HEK293 (cell line): ENCODE measurements around the gene ADK.
"Not testable (repeated sequence)": the region's sequence is repeated elsewhere in the genome, so short reads cannot be mapped to it uniquely, and the experiment has no call there.

Experiments used
- CTCF ChIA-PET: fragments of 350-600 bp; formaldehyde crosslinking; extraction: SDS; loops from one replicate; lab custom pipeline; 2021; ENCODE audit warnings: antibody characterized with exemption; lab: Yijun Ruan, JAX
- POLR2A ChIA-PET: fragments of 300-600 bp; formaldehyde crosslinking; extraction: SDS; loops from one replicate; lab custom pipeline; 2020; ENCODE audit warnings: antibody characterized with exemption, inconsistent platforms; lab: Yijun Ruan, JAX
- H3K27ac ChIP-seq: fragments of 200-500 bp; sonication (Bioruptor generic); 2 replicates; pipeline ENCODE4 v1.5.1; 2014; ENCODE audit warnings: low read depth, low read length, control low read depth, inconsistent platforms; ENCODE audit errors: extremely low read depth
- H3K36me3 ChIP-seq, 2 experiments: fragments of 200-500 bp in 1 of 2; sonication (Bioruptor generic) in 1 of 2; 1 replicate in 1 of 2; 2 replicates in 1 of 2; pipeline ENCODE4 v1.5.1; 2014 to 2017; ENCODE audit warnings: inconsistent platforms in 2 of 2, low read length in 2 of 2; ENCODE audit not compliant: control insufficient read depth in 2 of 2, insufficient read depth in 1 of 2
- H3K4me1 ChIP-seq: fragments of 200-500 bp; sonication (Bioruptor generic); 2 replicates; pipeline ENCODE4 v1.5.1; 2014; ENCODE audit warnings: mild to moderate bottlenecking, low read length, inconsistent platforms; ENCODE audit not compliant: control insufficient read depth, insufficient read depth
- H3K4me3 ChIP-seq: 2 replicates; pipeline ENCODE4 v1.5.1; 2011; ENCODE audit warnings: low read depth, mild to moderate bottlenecking, control low read depth, low read length, moderate library complexity
- H3K9me3 ChIP-seq: fragments of 200-500 bp; sonication (Bioruptor generic); 2 replicates; pipeline ENCODE4 v1.5.1; 2014; ENCODE audit warnings: low read depth, low read length, inconsistent platforms; ENCODE audit not compliant: control insufficient read depth, insufficient read depth
- EGR2 ChIP-seq: fragments of 450-650 bp; formaldehyde crosslinking; IDR thresholded peaks from 2 replicates; pipeline ENCODE4 v1.5.1; 2016; ENCODE audit warnings: low read depth, missing biosample characterization, missing genetic modification characterization
- MYNN ChIP-seq: fragments of 450-650 bp; formaldehyde crosslinking; IDR thresholded peaks from 2 replicates; pipeline ENCODE4 v1.5.1; 2016; ENCODE audit warnings: missing biosample characterization, missing genetic modification characterization, borderline replicate concordance
- SCRT2 ChIP-seq: fragments of 450-650 bp; formaldehyde crosslinking; IDR thresholded peaks from 2 replicates; pipeline ENCODE4 v1.5.1; 2016; ENCODE audit warnings: missing biosample characterization, missing genetic modification characterization
- ZFP37 ChIP-seq: fragments of 450-650 bp; formaldehyde crosslinking; IDR thresholded peaks from 2 replicates; pipeline ENCODE4 v1.5.1; 2016; ENCODE audit warnings: missing biosample characterization, missing genetic modification characterization
- ZNF146 ChIP-seq: fragments of 450-650 bp; formaldehyde crosslinking; IDR thresholded peaks from 2 replicates; pipeline ENCODE4 v1.5.1; 2016; ENCODE audit warnings: missing biosample characterization, missing genetic modification characterization
- ZNF169 ChIP-seq: fragments of 450-650 bp; formaldehyde crosslinking; IDR thresholded peaks from 2 replicates; pipeline ENCODE4 v1.5.1; 2016; ENCODE audit warnings: missing biosample characterization, missing genetic modification characterization
- ZNF23 ChIP-seq: fragments of 450-650 bp; formaldehyde crosslinking; IDR thresholded peaks from 2 replicates; pipeline ENCODE4 v1.5.1; 2016; ENCODE audit warnings: missing biosample characterization, missing genetic modification characterization, borderline replicate concordance
- ZNF302 ChIP-seq: fragments of 450-650 bp; formaldehyde crosslinking; IDR thresholded peaks from 2 replicates; pipeline ENCODE4 v1.5.1; 2016; ENCODE audit warnings: missing biosample characterization, missing genetic modification characterization, low read depth
- ZNF404 ChIP-seq: fragments of 450-650 bp; formaldehyde crosslinking; IDR thresholded peaks from 2 replicates; pipeline ENCODE4 v1.5.1; 2017; ENCODE audit warnings: missing biosample characterization, missing genetic modification characterization
- ZNF473 ChIP-seq: fragments of 450-650 bp; formaldehyde crosslinking; IDR thresholded peaks from 2 replicates; pipeline ENCODE4 v1.5.1; 2017; ENCODE audit warnings: missing biosample characterization, missing genetic modification characterization
- ZNF707 ChIP-seq: fragments of 450-650 bp; formaldehyde crosslinking; IDR thresholded peaks from 2 replicates; pipeline ENCODE4 v1.5.1; 2016; ENCODE audit warnings: missing biosample characterization, missing genetic modification characterization
- ZNF776 ChIP-seq: fragments of 450-650 bp; formaldehyde crosslinking; IDR thresholded peaks from 2 replicates; pipeline ENCODE4 v1.5.0; 2017; ENCODE audit warnings: missing biosample characterization, missing genetic modification characterization, borderline replicate concordance
- ZSCAN16 ChIP-seq: fragments of 450-650 bp; formaldehyde crosslinking; IDR thresholded peaks from 2 replicates; pipeline ENCODE4 v1.5.1; 2016; ENCODE audit warnings: missing biosample characterization, missing genetic modification characterization
- TF ChIP-seq, protein P1 (sequence below): fragments of 450-650 bp; formaldehyde crosslinking; IDR thresholded peaks from 2 replicates; pipeline ENCODE4 v1.5.1; 2016; ENCODE audit warnings: missing biosample characterization, missing genetic modification characterization
- TF ChIP-seq, protein P2 (sequence below): fragments of 450-650 bp; formaldehyde crosslinking; IDR thresholded peaks from 2 replicates; pipeline ENCODE4 v1.5.1; 2016; ENCODE audit warnings: missing biosample characterization, missing genetic modification characterization
- TF ChIP-seq, protein P3 (sequence below): fragments of 450-650 bp; formaldehyde crosslinking; IDR thresholded peaks from 2 replicates; pipeline ENCODE4 v1.5.1; 2016; ENCODE audit warnings: missing biosample characterization, missing genetic modification characterization
- TF ChIP-seq, protein P4 (sequence below): fragments of 450-650 bp; formaldehyde crosslinking; IDR thresholded peaks from 2 replicates; pipeline ENCODE4 v1.5.1; 2016; ENCODE audit warnings: missing biosample characterization, missing genetic modification characterization
- TF ChIP-seq, protein P5 (sequence below): fragments of 450-650 bp; formaldehyde crosslinking; IDR thresholded peaks from 2 replicates; pipeline ENCODE4 v1.5.1; 2017; ENCODE audit warnings: missing biosample characterization, mild to moderate bottlenecking, missing genetic modification characterization, moderate library complexity
- TF ChIP-seq, protein P6 (sequence below): fragments of 450-650 bp; formaldehyde crosslinking; IDR thresholded peaks from 2 replicates; pipeline ENCODE4 v1.5.1; 2016; ENCODE audit warnings: missing biosample characterization, missing genetic modification characterization
- TF ChIP-seq, protein P7 (sequence below): fragments of 450-650 bp; formaldehyde crosslinking; IDR thresholded peaks from 2 replicates; pipeline ENCODE4 v1.5.1; 2017; ENCODE audit warnings: missing biosample characterization, missing genetic modification characterization

ADK gene

DNA sequence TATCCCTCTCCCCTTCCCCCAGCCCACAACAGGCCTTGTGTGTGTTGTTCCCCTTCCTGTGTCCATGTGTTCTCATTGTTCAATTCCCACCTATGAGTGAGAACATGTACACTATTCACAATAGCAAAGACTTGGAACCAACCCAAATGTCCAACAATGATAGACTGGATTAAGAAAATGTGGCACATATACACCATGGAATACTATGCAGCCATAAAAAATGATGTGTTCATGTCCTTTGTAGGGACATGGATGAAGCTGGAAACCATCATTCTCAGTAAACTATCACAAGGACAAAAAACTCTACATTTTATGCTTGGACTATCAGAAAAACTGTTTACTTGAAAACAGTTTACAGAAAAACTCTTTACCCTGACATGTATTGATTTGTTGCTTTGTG is 347.6 kb downstream of the ADK start:
- H3K27ac ChIP-seq, POLR2A ChIA-PET, H3K4me3 ChIP-seq, H3K9me3 ChIP-seq, H3K36me3 ChIP-seq, CTCF ChIA-PET: not testable (repeated sequence)
- H3K4me1 ChIP-seq = peaks cover 12% of the 10 kb centered on the region
- TF ChIP-seq, protein P1, sequence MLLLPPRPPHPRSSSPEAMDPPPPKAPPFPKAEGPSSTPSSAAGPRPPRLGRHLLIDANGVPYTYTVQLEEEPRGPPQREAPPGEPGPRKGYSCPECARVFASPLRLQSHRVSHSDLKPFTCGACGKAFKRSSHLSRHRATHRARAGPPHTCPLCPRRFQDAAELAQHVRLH (tag by site-specific recombination) = peak; percentile 72; the same call in 1 of the 2 replicates
- peak; percentile 94 for TF ChIP-seq ZNF146

DNA sequence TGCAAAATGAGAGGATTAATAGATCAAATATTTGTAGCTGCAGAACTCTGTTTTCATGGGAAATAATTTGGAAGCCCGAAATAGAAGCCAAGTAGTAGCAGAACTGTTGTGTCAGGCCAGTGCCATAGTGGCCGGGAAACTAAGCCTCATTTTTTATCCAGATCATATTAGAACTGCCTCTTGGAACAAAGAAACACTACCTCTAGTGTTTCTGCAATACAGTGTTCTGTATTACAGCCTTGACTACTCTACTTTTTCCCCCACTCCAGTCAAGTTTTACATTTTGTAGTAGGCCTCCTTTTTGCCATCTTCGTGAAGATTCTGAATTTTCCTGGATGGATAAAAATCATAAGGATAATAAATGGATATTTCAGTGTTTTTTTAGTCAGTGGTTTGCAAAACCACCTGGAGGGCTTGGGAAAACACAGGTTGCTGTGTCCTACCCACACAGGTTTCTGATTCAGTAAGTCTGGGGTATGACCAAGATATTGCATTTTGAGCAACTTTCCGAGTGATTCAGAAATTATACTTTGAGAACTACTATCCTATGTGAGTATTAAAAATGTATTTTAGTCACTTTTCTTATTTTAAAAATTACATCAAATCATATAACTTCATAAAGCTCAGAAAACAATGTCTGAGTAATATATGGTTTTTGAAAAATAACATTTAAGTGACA is 349.1 kb downstream of the ADK start:
- Histone ChIP-seq H3K4me3 (no peak overlapping the region), H3K27ac (no peak overlapping the region), H3K36me3 (no peaks in the 10 kb centered on the region), H3K4me1 (peaks cover 16% of the 10 kb centered on the region), H3K9me3 (no peaks in the 10 kb centered on the region)
- TF ChIP-seq, protein P2, sequence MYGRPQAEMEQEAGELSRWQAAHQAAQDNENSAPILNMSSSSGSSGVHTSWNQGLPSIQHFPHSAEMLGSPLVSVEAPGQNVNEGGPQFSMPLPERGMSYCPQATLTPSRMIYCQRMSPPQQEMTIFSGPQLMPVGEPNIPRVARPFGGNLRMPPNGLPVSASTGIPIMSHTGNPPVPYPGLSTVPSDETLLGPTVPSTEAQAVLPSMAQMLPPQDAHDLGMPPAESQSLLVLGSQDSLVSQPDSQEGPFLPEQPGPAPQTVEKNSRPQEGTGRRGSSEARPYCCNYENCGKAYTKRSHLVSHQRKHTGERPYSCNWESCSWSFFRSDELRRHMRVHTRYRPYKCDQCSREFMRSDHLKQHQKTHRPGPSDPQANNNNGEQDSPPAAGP (tag by site-specific recombination) = no peak
- TF ChIP-seq, protein P3, sequence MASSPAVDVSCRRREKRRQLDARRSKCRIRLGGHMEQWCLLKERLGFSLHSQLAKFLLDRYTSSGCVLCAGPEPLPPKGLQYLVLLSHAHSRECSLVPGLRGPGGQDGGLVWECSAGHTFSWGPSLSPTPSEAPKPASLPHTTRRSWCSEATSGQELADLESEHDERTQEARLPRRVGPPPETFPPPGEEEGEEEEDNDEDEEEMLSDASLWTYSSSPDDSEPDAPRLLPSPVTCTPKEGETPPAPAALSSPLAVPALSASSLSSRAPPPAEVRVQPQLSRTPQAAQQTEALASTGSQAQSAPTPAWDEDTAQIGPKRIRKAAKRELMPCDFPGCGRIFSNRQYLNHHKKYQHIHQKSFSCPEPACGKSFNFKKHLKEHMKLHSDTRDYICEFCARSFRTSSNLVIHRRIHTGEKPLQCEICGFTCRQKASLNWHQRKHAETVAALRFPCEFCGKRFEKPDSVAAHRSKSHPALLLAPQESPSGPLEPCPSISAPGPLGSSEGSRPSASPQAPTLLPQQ (tag by site-specific recombination) = no peak
- TF ChIP-seq, protein P4, sequence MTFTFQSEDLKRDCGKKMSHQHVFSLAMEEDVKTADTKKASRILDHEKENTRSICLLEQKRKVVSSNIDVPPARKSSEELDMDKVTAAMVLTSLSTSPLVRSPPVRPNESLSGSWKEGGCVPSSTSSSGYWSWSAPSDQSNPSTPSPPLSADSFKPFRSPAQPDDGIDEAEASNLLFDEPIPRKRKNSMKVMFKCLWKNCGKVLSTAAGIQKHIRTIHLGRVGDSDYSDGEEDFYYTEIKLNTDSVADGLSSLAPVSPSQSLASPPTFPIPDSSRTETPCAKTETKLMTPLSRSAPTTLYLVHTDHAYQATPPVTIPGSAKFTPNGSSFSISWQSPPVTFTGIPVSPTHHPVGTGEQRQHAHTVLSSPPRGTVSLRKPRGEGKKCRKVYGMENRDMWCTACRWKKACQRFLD (tag by site-specific recombination) = no peak
- TF ChIP-seq MYNN (tag by site-specific recombination) (no peak), SCRT2 (tag by site-specific recombination) (no peak)
- TF ChIP-seq, protein P5, sequence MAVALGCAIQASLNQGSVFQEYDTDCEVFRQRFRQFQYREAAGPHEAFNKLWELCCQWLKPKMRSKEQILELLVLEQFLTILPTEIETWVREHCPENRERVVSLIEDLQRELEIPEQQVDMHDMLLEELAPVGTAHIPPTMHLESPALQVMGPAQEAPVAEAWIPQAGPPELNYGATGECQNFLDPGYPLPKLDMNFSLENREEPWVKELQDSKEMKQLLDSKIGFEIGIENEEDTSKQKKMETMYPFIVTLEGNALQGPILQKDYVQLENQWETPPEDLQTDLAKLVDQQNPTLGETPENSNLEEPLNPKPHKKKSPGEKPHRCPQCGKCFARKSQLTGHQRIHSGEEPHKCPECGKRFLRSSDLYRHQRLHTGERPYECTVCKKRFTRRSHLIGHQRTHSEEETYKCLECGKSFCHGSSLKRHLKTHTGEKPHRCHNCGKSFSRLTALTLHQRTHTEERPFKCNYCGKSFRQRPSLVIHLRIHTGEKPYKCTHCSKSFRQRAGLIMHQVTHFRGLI (tag by site-specific recombination) = no peak
- POLR2A ChIA-PET = no interaction called here
- CTCF ChIA-PET = interaction anchor here (0.7 kb wide), 1 partner anchor 132 kb away, joined by 5 read pairs; no protein-coding TSS in a partner anchor

DNA sequence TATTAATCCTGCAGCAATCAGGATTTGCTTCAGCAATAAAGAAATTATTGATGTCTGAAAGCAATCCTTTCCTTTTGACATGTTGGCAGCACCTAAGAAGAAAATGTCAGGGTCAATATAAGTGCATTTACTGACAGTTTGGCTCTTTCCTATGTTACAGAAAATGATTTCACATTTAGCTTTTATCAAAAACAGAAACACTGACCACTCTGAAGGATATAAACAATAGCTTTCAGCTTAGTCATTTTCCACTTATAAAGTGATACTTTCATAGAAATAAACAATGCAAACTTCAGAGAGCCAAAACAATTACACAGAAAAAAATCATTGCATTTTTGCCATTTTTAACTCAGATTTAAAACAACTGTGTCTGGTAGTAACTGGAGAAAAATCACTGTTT is 349.8 kb downstream of the ADK start:
- Histone ChIP-seq H3K9me3 (no peaks in the 10 kb centered on the region), H3K4me1 (peaks cover 16% of the 10 kb centered on the region), H3K27ac (no peak overlapping the region), H3K36me3 (no peaks in the 10 kb centered on the region), H3K4me3 (no peak overlapping the region)
- ChIA-PET CTCF (no interaction called here), POLR2A (no interaction called here)
- TF ChIP-seq ZNF473 (tag by site-specific recombination) (no peak), ZNF404 (tag by site-specific recombination) (no peak), ZNF776 (tag by site-specific recombination) (no peak), ZSCAN16 (tag by site-specific recombination) (no peak), ZNF169 (tag by site-specific recombination) (no peak), ZNF302 (tag by site-specific recombination) (no peak), ZFP37 (tag by site-specific recombination) (no peak), EGR2 (tag by site-specific recombination) (no peak), ZNF23 (tag by site-specific recombination) (no peak), ZNF707 (tag by site-specific recombination) (no peak)
- TF ChIP-seq, protein P6, sequence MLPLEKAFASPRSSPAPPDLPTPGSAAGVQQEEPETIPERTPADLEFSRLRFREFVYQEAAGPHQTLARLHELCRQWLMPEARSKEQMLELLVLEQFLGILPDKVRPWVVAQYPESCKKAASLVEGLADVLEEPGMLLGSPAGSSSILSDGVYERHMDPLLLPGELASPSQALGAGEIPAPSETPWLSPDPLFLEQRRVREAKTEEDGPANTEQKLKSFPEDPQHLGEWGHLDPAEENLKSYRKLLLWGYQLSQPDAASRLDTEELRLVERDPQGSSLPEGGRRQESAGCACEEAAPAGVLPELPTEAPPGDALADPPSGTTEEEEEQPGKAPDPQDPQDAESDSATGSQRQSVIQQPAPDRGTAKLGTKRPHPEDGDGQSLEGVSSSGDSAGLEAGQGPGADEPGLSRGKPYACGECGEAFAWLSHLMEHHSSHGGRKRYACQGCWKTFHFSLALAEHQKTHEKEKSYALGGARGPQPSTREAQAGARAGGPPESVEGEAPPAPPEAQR = no peak
- TF ChIP-seq, protein P7, sequence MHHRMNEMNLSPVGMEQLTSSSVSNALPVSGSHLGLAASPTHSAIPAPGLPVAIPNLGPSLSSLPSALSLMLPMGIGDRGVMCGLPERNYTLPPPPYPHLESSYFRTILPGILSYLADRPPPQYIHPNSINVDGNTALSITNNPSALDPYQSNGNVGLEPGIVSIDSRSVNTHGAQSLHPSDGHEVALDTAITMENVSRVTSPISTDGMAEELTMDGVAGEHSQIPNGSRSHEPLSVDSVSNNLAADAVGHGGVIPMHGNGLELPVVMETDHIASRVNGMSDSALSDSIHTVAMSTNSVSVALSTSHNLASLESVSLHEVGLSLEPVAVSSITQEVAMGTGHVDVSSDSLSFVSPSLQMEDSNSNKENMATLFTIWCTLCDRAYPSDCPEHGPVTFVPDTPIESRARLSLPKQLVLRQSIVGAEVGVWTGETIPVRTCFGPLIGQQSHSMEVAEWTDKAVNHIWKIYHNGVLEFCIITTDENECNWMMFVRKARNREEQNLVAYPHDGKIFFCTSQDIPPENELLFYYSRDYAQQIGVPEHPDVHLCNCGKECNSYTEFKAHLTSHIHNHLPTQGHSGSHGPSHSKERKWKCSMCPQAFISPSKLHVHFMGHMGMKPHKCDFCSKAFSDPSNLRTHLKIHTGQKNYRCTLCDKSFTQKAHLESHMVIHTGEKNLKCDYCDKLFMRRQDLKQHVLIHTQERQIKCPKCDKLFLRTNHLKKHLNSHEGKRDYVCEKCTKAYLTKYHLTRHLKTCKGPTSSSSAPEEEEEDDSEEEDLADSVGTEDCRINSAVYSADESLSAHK (tag by site-specific recombination) = no peak
